Esophagus squamous epithelium (tissue), 5 donors: Measurements from ENCODE around the gene NRDE2. TPM values are rescaled to one million over a fixed set of nuclear protein-coding genes. Genes with fewer than 3 reads are reported as not detected.
"Not testable (repeated sequence)": the region's sequence is repeated elsewhere in the genome, so short reads cannot be mapped to it uniquely, and the experiment has no call there.

ENCODE experiments used
- DNase-seq: peaks from one replicate; lab custom pipeline; 2025; lab: John Stamatoyannopoulos, UW
- H3K27ac ChIP-seq, 4 donors: fragments of 200-600 bp; sonication (generic); one replicate each; pipeline ENCODE4 v1.5.1; 2016 to 2019; ENCODE audit warnings: mild to moderate bottlenecking in 1 of 4
- H3K27me3 ChIP-seq, 4 donors: fragments of 200-600 bp; sonication (generic); 1 replicate in 3 of 4; 2 replicates in 1 of 4; pipeline versions ENCODE4 v1.5.1 to v1.6.0; 2017 to 2021; ENCODE audit warnings: antibody characterized with exemption in 1 of 4
- H3K36me3 ChIP-seq, 3 donors: fragments of 200-600 bp; sonication (generic); one replicate each; pipeline ENCODE4 v1.5.1; 2016 to 2019
- H3K4me1 ChIP-seq, 3 donors: fragments of 200-600 bp; sonication (generic); one replicate each; pipeline ENCODE4 v1.5.1; 2017 to 2019
- H3K4me3 ChIP-seq, 4 donors: fragments of 200-600 bp; sonication (generic); 1 replicate in 3 of 4; 2 replicates in 1 of 4; pipeline ENCODE4 v1.5.1; 2016 to 2019; ENCODE audit warnings: mild to moderate bottlenecking in 2 of 4, moderate library complexity in 1 of 4
- H3K9me3 ChIP-seq, 3 donors: fragments of 200-600 bp; sonication (generic); one replicate each; pipeline ENCODE4 v1.5.1; 2016 to 2019
- CTCF ChIP-seq, 6 experiments: fragments of 450-650 bp in 4 of 6; fragments of 200-600 bp in 2 of 6; sonication (generic) in 2 of 6; IDR thresholded peaks; one replicate each; pipeline ENCODE4 v1.5.1; 2016 to 2019; ENCODE audit warnings: antibody characterized with exemption in 6 of 6, mild to moderate bottlenecking in 4 of 6, moderate library complexity in 4 of 6
- POLR2A ChIP-seq, 4 donors: fragments of 450-650 bp; IDR thresholded peaks; one replicate each; pipeline ENCODE4 v1.6.1; 2017; ENCODE audit warnings: antibody characterized with exemption in 4 of 4, mild to moderate bottlenecking in 4 of 4, moderate library complexity in 3 of 4
- WGBS, 2 donors: methylation state at CpG; one replicate each; pipeline ENCODE4 v1.1.5; 2018; 5-methylcytosine and 5-hydroxymethylcytosine counted together
- intact Hi-C: fragments of 100-400 bp; cut with DNase I; formaldehyde crosslinking; loops from one replicate; pipeline ENCODE4 v1.15.0; 2022
- total RNA-seq, 4 donors: library from RNA; depleted of rRNA; stranded (reverse); fragments of >200 nt; gene quantifications; one replicate each; pipeline ENCODE4 v1.1.0, GENCODE V29; 2016
- donor health status: DM: yes; HTN: yes; CAD: no.

The NRDE2 gene
- total RNA-seq, 4 donors from 2014 or later = 9.6 to 13.4 (median 10.3) TPM

- Histone ChIP-seq H3K9me3 (peaks cover 13 to 38% (median 28%) of the 10 kb centered on the region in 3 donors), H3K4me1 (peaks cover 0 to 15% (median 3%) of the 10 kb centered on the region in 3 donors), H3K36me3 (no peaks in the 10 kb centered on the region), H3K27ac (no peak overlapping the region), H3K4me3 (no peak overlapping the region), H3K27me3 (peaks cover 0 to 44% (median 0%) of the 10 kb centered on the region in 4 donors)
- WGBS, 2 donors = 19 to 33% methylated on average over 11 to 15 of the region's 25 CpGs
- TF ChIP-seq POLR2A (IDR thresholded peaks at IDR 0.05) (no peak), CTCF (IDR thresholded peaks at IDR 0.05) (peak; percentile 84 to 97 (median 94))
- DNase-seq = no peak
- intact Hi-C loops = no loop called here
Measured at GRCh38 chr14:90235179-90235976, 96.4 kb downstream of the NRDE2 start.

GRCh38 chr14:90229942-90230341, 101.8 kb downstream of the NRDE2 start:
- WGBS, 2 donors = 90 to 100% methylated on average over 1 of the region's 1 CpG
- not testable (repeated sequence) for H3K4me3 ChIP-seq, H3K27ac ChIP-seq, H3K9me3 ChIP-seq, H3K4me1 ChIP-seq, DNase-seq, H3K36me3 ChIP-seq
- intact Hi-C loops = loop anchor here (5.0 kb wide), 1 partner anchor 253 kb away; no protein-coding TSS in a partner anchor
- H3K27me3 ChIP-seq = peaks cover 0 to 15% (median 0%) of the 10 kb centered on the region in 4 donors

GRCh38 chr14:90228478-90228877, 103.3 kb downstream of the NRDE2 start:
- Histone ChIP-seq H3K27me3 (peaks cover 0 to 7% (median 0%) of the 10 kb centered on the region in 4 donors), H3K27ac (no peak overlapping the region), H3K4me3 (no peak overlapping the region), H3K36me3 (no peaks in the 10 kb centered on the region), H3K4me1 (peaks cover 0 to 5% (median 0%) of the 10 kb centered on the region in 3 donors), H3K9me3 (no peaks in the 10 kb centered on the region)
- 74 to 79% methylated on average over 4 of the region's 4 CpGs for WGBS, 2 donors
- intact Hi-C loops = no loop called here
- TF ChIP-seq CTCF (IDR thresholded peaks at IDR 0.05) (no peak), POLR2A (IDR thresholded peaks at IDR 0.05) (no peak)
- no peak for DNase-seq

Other genes with a start within 250 kb of the NRDE2 start
- 100 to 1,000 TPM; 102 to 199 (median 142) TPM for gene PSMC1, start 75.4 kb downstream of the NRDE2 start, total RNA-seq
- 100 to 1,000 TPM; 329 to 554 (median 426) TPM for gene CALM1, start 65.1 kb upstream of the NRDE2 start, total RNA-seq